Panc1 (cell line): ENCODE data around the gene SEL1L3.

ENCODE experiments used
- POLR2AphosphoS5 ChIP-seq: IDR thresholded peaks from 2 replicates; pipeline ENCODE4 v1.6.1; 2012; ENCODE audit warnings: mild to moderate bottlenecking, low read depth, low read length, moderate library complexity
- TF ChIP-seq, protein P1 (sequence below): fragments of 450-650 bp; IDR thresholded peaks from 2 replicates; pipeline ENCODE4 v1.5.1; 2017; ENCODE audit warnings: mild to moderate bottlenecking

DNA sequence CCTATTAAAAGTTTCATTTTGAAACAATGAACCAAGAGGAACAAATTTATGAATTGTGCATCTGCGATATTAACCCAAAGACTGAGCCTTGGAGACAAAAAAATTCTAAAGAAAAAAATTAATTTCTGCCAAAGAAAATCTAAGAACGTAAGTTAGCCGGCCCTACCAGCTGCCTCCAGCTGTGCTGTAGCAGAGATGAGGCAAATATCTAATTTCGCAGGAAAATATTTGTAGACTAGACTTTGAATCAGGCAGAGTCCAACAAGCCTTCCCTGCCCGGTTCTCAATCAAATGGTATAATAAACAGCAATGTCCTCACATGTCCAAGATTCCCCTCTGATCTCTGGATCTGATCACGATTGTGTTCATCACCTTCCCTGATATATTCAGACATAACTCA is 30.0 kb upstream of the SEL1L3 start:
- TF ChIP-seq, protein P1, sequence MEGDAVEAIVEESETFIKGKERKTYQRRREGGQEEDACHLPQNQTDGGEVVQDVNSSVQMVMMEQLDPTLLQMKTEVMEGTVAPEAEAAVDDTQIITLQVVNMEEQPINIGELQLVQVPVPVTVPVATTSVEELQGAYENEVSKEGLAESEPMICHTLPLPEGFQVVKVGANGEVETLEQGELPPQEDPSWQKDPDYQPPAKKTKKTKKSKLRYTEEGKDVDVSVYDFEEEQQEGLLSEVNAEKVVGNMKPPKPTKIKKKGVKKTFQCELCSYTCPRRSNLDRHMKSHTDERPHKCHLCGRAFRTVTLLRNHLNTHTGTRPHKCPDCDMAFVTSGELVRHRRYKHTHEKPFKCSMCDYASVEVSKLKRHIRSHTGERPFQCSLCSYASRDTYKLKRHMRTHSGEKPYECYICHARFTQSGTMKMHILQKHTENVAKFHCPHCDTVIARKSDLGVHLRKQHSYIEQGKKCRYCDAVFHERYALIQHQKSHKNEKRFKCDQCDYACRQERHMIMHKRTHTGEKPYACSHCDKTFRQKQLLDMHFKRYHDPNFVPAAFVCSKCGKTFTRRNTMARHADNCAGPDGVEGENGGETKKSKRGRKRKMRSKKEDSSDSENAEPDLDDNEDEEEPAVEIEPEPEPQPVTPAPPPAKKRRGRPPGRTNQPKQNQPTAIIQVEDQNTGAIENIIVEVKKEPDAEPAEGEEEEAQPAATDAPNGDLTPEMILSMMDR: no peak
- no peak for TF ChIP-seq POLR2AphosphoS5
